Activated CD4-positive, alpha-beta T cell treated with anti-CD3 and anti-CD28 coated beads for 1 hour (primary cell): ENCODE results near the gene KCNE4.

Experiments
- DNase-seq: peaks from one replicate; pipeline ENCODE4 v3.0.0-alpha.2; 2020

KCNE4 gene

DNA sequence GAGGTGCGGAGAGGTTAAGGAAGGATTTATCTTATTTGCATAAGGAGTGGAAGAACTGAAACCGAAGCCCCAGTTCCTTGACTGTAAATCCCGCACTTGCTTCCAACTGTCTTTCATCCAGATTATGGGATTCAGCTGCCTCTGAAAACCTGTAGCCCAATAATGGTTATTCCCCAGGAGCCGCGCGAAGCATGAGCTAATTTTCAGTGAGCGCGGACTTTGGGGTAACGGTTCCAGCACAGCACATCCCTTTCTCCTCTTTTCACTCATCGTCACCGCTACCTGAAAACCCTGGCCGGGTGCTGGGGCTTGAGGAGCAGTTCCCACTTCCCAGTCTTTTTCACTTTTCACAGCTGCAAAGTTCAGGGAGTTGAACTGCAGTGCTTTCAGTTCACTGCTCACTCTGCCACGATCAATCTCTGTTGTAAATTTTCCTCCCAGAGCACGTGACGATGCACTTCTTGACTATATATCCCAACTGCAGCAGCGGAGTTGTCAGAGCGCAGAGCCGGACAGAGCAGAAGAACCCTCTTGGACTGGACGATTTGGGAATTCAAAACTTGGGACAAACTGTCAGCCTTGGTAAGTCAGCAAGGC is at the start of gene KCNE4:
Gene KCNE4 (plus strand): TSS at position 498 of the 597 bp plus-strand sequence. CDS start 641 bp downstream, outside the sequence.
- no peak for DNase-seq

- no peak for DNase-seq
Observed at GRCh38 chr2:223003191-223003590, 48.8 kb upstream of the KCNE4 start.

DNA sequence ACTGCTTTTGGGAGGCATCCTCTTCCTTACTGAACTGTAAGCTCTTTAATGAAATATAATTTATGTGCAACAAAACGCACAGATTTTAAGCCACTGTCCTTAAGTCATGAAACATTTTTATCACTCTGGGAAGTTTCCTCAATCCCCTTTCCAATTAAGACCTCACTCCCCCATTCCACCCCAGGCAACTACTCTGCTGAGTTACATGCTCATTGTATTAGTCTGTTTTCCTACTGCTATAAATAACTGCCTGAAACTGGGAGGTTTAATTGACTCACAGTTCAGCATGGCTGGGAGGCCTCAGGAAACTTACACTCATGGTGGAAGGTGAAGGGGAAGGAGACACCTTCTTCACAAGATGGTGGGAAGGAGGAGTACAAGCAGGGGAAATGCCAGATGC is 46.5 kb upstream of the KCNE4 start:
- no peak for DNase-seq

DNA sequence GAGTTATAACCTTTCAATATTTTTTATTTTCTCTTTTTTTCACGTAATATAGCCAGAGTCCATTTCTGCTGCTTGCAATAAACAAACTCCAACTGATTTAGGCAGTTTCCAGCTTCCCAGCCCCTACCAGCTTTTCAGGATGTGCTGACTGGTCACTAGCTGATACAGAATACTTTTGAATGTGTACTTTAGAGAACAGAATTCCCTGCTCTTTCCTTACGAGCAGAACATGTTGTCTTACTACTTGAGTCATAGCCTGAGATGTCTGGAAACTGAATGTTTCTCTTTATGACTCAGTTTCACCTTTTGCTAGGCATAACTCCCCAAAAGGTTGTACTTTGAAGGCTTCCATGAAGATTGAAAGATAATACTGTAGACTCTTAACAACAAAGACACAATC is 44.5 kb upstream of the KCNE4 start:
- DNase-seq = no peak

DNA sequence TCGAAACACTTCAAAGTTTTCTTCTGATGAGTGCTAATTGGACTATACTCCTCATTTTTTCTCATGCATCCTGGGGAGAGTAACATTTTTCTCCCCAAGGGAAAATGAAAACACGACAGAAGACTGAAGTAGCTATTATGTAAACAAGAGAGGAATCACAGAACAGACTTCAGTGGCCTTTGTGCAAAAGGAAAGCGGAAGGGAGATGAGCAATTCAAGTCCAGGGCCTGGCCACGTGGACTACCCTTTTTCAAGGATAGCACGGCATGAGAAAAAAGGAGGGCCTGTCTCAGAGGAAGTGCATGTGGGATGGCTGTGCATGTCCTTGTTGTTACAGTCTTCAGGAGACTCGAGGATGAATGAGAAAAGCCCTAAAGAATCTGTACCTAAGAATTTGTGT is 43.8 kb upstream of the KCNE4 start:
- no peak for DNase-seq

DNA sequence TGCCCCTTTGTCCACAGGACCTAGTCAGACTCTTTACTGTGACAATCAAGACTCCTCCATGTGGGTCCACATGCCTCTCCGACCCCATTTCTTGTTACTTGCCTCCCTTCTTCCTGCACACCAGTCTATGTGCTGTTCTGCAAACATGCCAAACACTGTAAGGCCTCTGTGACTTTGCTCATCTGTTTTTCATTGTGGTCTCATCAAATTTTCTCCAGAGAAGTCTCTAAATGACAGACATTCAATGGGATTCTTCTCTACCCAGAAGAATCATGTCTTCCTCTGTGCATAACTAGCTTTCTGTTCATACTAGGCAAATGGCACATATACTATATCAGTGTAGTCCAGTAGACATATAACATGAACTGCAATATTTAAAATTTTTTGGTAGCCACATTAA is 43.0 kb upstream of the KCNE4 start:
- no peak for DNase-seq

DNA sequence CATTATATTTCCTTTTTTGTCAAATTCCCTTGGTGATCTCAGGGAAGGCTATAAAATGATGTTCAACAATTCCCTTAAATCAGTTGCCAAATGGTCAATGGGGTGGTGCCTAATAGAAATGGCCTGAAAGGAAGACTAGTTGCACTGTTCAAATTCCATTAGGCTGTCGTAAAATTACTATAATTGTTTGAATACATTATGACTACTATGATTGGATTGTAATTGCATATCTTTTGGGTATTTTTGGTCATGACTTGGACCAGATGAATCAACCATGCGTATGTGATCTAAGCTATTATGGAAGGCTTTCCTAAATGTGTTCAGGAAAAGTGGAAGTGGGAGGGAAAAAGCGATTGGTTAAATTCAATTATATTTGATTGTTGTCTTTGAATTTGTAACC is 41.3 kb upstream of the KCNE4 start:
- DNase-seq = no peak

DNA sequence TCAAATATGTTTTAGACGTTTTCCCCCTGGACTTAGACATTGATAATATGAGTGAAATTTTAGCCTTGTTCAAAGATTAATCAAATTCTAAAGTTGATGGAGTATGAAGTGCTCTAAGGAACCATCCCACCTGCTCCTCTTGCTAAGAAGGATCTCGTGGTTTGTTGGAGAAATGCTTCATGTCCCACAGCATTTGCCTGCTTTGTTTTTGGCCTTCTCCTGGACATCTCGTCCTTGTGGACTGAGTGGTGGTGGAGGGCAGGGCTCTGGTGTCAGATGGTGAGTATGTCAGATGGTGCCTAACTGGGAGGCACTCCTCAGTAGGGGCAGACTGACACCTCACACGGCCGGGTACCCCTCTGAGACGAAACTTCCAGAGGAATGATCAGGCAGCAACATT is 39.7 kb upstream of the KCNE4 start:
- DNase-seq = no peak

- no peak for DNase-seq
Observed at GRCh38 chr2:223019390-223019930, 32.5 kb upstream of the KCNE4 start.

GRCh38 chr2:223019987-223020717 is 31.8 kb upstream of the KCNE4 start:
- no peak for DNase-seq

DNA sequence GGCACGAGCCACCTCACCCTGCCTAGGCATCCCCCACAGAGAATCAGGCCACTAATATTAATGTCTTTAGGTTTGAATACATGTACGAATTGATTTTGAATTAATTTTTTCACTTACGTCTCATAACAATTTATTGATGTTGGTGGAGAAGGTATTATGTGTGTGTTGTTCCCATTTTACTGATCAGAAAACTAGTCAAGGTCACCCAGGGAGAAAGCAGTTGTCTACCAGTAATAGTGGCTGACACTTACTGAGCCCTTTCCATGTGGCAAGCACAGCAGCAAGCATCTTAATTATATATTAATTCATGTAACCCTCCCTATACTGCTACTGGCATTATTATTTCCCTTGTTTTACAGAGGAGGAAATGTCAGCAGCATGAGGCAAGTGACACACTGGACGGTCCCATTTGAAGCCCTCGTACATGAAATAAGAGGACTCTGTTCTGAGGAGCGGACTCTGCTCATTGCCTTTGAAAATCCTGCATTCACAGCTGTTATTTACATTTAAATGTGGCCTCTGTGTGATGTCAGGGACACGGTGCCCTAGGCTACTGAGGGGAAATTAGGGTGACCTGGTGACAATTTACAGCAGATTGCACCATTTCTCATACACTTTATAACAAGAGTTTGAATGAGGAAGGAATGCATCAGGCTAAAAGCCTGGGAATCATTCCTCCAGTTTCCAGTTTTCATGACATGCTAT is 30.9 kb upstream of the KCNE4 start:
- no peak for DNase-seq

- DNase-seq = no peak
Observed at GRCh38 chr2:223026357-223027110, 25.5 kb upstream of the KCNE4 start.

- no peak for DNase-seq
Observed at GRCh38 chr2:223027442-223027841, 24.5 kb upstream of the KCNE4 start.

- no peak for DNase-seq
Observed at GRCh38 chr2:223029287-223029686, 22.7 kb upstream of the KCNE4 start.

- no peak for DNase-seq
Observed at GRCh38 chr2:223032187-223033142, 19.5 kb upstream of the KCNE4 start.

DNA sequence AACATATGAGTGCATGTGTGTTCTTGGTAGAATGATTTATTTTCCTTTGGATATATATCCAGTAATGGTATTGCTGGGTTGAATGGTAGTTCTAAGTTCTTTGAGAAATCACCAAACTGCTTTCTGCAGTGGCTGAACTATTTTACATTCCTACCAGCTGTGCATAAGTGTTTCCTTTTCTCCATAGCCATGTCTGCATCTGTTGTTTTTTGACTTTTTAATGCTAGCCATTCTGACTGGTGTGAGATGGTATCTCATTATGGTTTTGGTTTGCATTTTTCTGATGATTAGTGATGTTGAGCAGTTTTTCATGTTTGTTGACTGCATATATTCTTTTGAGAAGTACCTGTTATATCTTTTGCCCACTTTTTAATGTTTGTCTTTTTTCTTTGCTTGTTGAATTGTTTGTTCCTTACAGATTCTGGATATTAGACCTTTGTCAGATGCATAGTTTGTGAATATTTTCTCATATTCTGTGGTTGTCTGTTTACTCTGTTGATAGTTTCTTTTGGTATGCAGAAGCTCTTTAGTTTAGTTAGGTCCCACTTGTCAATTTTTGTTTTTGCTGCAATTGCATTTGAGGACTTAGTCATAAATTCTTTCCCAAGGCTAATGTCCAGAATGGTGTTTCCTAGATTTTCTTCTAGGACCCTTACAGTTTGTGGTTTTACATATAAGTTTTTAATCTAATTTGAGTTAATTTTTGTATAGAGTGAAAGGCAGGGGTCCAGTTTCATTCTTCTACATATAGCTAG is 17.6 kb upstream of the KCNE4 start:
- no peak for DNase-seq

DNA sequence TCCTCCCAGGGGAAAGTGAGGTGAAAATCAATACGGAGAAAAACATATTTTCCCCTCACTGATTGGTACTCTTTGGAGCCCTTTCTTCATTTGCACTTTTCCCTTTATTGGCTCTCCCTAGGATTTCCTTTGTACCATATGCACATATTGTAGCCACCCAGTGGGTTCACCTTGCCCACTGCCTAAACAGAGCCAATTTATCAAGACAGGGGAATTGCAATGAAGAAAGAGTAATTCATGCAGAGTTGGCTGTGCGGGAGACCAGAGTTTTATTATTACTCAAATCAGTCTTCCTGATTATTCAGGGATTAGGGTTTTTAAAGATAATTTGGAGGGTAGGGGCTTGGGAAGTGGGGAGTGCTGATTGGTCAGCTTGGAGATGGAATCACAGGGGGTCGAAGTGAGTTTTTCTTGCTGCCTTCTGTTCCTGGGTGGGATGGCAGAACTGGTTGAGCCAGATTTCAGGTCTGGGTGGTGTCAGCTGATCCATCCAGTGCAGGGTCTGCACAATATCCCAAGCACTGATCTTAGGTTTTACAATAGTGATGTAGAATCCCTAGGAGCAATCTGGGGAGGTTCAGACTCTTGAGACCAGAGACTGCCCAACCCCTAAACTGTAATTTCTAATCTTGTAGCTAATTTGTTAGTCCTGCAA is 15.1 kb upstream of the KCNE4 start:
- no peak for DNase-seq

- no peak for DNase-seq
Observed at GRCh38 chr2:223037445-223037800, 14.6 kb upstream of the KCNE4 start.

- DNase-seq = no peak
Observed at GRCh38 chr2:223039618-223040017, 12.4 kb upstream of the KCNE4 start.

DNA sequence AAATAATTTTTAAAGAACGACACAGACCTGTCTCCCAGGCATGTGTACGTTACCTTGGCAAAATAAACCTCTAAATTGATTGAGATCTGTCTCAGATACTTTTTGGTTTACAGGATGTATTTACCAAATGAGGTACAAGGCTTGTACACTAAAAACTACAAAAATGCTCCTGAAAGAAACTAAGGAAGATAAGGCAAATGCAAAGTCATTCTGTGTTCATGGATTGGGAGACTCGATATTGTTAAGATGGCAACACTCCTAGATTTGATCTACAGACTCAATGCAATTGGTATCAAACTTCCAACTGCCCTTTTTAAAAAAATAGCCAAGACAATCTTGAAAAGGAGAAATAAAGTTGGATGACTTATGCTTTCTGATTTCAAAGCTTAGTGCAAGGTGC is 11.5 kb upstream of the KCNE4 start:
- DNase-seq = no peak
